ENCODE data around the gene PLXDC2. TPM values are rescaled to one million over a fixed set of nuclear protein-coding genes. Genes with fewer than 3 reads are reported as not detected.

Gene PLXDC2
- total and polyA plus RNA-seq, 2 donors (not counting 1 experiment from before 2014, with no cell fraction given): 4.2 to 5.1 TPM

DNA sequence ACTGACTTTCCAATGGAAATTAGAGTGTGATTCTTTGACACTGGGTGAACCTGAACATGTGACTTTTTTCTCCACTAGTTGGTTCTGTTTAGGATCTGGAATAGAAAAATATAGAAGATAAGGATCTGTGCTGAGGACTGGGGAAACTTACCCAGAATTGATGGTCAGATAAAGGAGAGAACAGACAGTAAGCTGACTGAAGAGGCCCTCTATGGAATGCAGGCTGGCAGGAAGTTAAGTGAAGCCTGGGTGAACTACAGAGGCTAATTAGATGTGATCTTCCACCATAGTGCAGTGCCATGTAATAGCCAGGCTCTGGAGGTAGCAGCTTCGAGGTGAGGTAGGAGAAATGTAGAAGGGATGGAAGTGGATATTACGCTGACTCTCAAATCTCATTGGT is 455.3 kb downstream of the PLXDC2 start:
- TF ChIP-seq EZH2 (IDR thresholded peaks at IDR 0.05; ENCODE audit: low read length, missing control alignments): no peak
- TF ChIP-seq, protein P1, sequence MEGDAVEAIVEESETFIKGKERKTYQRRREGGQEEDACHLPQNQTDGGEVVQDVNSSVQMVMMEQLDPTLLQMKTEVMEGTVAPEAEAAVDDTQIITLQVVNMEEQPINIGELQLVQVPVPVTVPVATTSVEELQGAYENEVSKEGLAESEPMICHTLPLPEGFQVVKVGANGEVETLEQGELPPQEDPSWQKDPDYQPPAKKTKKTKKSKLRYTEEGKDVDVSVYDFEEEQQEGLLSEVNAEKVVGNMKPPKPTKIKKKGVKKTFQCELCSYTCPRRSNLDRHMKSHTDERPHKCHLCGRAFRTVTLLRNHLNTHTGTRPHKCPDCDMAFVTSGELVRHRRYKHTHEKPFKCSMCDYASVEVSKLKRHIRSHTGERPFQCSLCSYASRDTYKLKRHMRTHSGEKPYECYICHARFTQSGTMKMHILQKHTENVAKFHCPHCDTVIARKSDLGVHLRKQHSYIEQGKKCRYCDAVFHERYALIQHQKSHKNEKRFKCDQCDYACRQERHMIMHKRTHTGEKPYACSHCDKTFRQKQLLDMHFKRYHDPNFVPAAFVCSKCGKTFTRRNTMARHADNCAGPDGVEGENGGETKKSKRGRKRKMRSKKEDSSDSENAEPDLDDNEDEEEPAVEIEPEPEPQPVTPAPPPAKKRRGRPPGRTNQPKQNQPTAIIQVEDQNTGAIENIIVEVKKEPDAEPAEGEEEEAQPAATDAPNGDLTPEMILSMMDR (conservative IDR thresholded peaks at IDR 0.05 in 1 of 2, IDR thresholded peaks at IDR 0.05 in 1 of 2; ENCODE audit: low read depth in 1 of 2, low read length in 2 of 2): no peak
- H3K79me2 ChIP-seq (ENCODE audit: control insufficient read depth, insufficient read depth, low read length): no peaks in the 10 kb centered on the region

DNA sequence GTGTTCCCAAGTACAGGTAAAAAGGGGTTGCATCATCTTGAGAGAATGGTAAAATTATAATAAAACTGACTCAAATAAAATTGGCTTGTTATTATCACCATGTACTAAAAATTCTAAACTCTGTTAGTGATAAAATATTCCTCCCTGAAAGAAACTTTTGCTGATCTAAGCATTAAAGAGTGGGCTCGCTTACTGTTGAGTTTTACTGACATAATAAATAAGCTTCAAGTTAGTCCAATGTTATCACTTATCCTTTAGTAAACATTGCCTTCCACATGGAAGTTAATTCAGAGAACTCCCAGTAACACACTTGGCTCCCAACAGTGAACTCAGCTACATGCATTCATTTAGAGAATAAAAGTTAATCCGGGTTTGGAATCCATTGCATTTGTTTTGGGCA is 456.4 kb downstream of the PLXDC2 start:
- no peaks in the 10 kb centered on the region for H4K20me1 ChIP-seq (ENCODE audit: control insufficient read depth, extremely low read depth, insufficient read depth, low read length)
- DNase-seq (ENCODE audit: low read depth in 2 of 2): no peak
- TF ChIP-seq EZH2 (IDR thresholded peaks at IDR 0.05; ENCODE audit: low read length, missing control alignments): no peak
- TF ChIP-seq, protein P1 (conservative IDR thresholded peaks at IDR 0.05 in 1 of 2, IDR thresholded peaks at IDR 0.05 in 1 of 2; ENCODE audit: low read depth in 1 of 2, low read length in 2 of 2): no peak
- no peaks in the 10 kb centered on the region for H3K79me2 ChIP-seq (ENCODE audit: control insufficient read depth, insufficient read depth, low read length)
- no peak overlapping the region for H3K4me3 ChIP-seq (replicated peaks in 1 of 4; ENCODE audit: control extremely low read depth in 1 of 4, insufficient read depth in 1 of 4, low read depth in 3 of 4, low read length in 4 of 4)
- no peak overlapping the region for H2AFZ ChIP-seq (ENCODE audit: low read length)
- no peaks in the 10 kb centered on the region for H3K4me1 ChIP-seq (ENCODE audit: control insufficient read depth, extremely low read depth, insufficient read depth, low read length)
- H3K36me3 ChIP-seq (ENCODE audit: control insufficient read depth, insufficient read depth, low read length): no peaks in the 10 kb centered on the region
- no peaks in the 10 kb centered on the region for H3K9me3 ChIP-seq (ENCODE audit: control insufficient read depth, insufficient read depth, low read depth, low read length)
- H3K4me2 ChIP-seq (ENCODE audit: extremely low read depth, insufficient read depth, low read length): no peak overlapping the region
- H3K9ac ChIP-seq (ENCODE audit: insufficient read depth, low read length): no peak overlapping the region
- no peak overlapping the region for H3K27ac ChIP-seq (ENCODE audit: insufficient read depth, low read length)
- H3K27me3 ChIP-seq (ENCODE audit: control insufficient read depth, insufficient read depth, low read length): no peaks in the 10 kb centered on the region

More for the DNA sequence above, 455.3 kb downstream of the PLXDC2 start:
- H3K9me3 ChIP-seq (ENCODE audit: control insufficient read depth, insufficient read depth, low read depth, low read length): no peaks in the 10 kb centered on the region
- H2AFZ ChIP-seq (ENCODE audit: low read length): no peak overlapping the region
- H3K27me3 ChIP-seq (ENCODE audit: control insufficient read depth, insufficient read depth, low read length): no peaks in the 10 kb centered on the region
- no peaks in the 10 kb centered on the region for H3K4me1 ChIP-seq (ENCODE audit: control insufficient read depth, extremely low read depth, insufficient read depth, low read length)
- no peaks in the 10 kb centered on the region for H4K20me1 ChIP-seq (ENCODE audit: control insufficient read depth, extremely low read depth, insufficient read depth, low read length)
- DNase-seq (ENCODE audit: low read depth in 2 of 2): no peak
- no peak overlapping the region for H3K4me2 ChIP-seq (ENCODE audit: extremely low read depth, insufficient read depth, low read length)
- H3K27ac ChIP-seq (ENCODE audit: insufficient read depth, low read length): no peak overlapping the region
- no peak overlapping the region for H3K4me3 ChIP-seq (replicated peaks in 1 of 4; ENCODE audit: control extremely low read depth in 1 of 4, insufficient read depth in 1 of 4, low read depth in 3 of 4, low read length in 4 of 4)
- H3K36me3 ChIP-seq (ENCODE audit: control insufficient read depth, insufficient read depth, low read length): no peaks in the 10 kb centered on the region
- H3K9ac ChIP-seq (ENCODE audit: insufficient read depth, low read length): no peak overlapping the region

DNA sequence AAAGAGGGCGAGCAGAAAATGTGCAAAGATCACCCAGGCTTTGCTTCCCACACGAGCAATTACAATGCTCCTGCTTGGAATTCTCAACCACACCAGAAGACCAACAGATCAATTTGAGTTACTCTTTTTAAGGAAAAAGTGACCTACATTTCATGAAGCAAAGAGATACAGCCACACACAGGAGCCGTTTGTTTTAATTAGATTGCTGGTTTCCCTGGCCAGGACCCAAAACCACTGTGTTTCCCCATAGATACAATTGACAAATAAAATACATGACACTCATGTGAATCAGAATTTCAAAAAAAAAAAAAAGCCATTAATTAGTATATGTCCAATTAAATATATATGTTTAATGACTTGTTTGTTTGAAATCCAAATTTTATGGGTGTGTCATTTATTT is 458.3 kb downstream of the PLXDC2 start:
- TF ChIP-seq, protein P1 (conservative IDR thresholded peaks at IDR 0.05 in 1 of 2, IDR thresholded peaks at IDR 0.05 in 1 of 2; ENCODE audit: low read depth in 1 of 2, low read length in 2 of 2): no peak
- TF ChIP-seq EZH2 (IDR thresholded peaks at IDR 0.05; ENCODE audit: low read length, missing control alignments): no peak
- H3K9ac ChIP-seq (ENCODE audit: insufficient read depth, low read length): no peak overlapping the region
- H2AFZ ChIP-seq (ENCODE audit: low read length): no peak overlapping the region
- no peak overlapping the region for H3K4me2 ChIP-seq (ENCODE audit: extremely low read depth, insufficient read depth, low read length)
- DNase-seq (ENCODE audit: low read depth in 2 of 2): peak in 1 of 2 donors; percentile 17
- H3K9me3 ChIP-seq (ENCODE audit: control insufficient read depth, insufficient read depth, low read depth, low read length): no peaks in the 10 kb centered on the region
- no peaks in the 10 kb centered on the region for H3K27me3 ChIP-seq (ENCODE audit: control insufficient read depth, insufficient read depth, low read length)
- no peaks in the 10 kb centered on the region for H3K4me1 ChIP-seq (ENCODE audit: control insufficient read depth, extremely low read depth, insufficient read depth, low read length)
- no peaks in the 10 kb centered on the region for H3K79me2 ChIP-seq (ENCODE audit: control insufficient read depth, insufficient read depth, low read length)
- no peaks in the 10 kb centered on the region for H4K20me1 ChIP-seq (ENCODE audit: control insufficient read depth, extremely low read depth, insufficient read depth, low read length)
- H3K4me3 ChIP-seq (replicated peaks in 1 of 4; ENCODE audit: control extremely low read depth in 1 of 4, insufficient read depth in 1 of 4, low read depth in 3 of 4, low read length in 4 of 4): no peak overlapping the region
- no peak overlapping the region for H3K27ac ChIP-seq (ENCODE audit: insufficient read depth, low read length)
- H3K36me3 ChIP-seq (ENCODE audit: control insufficient read depth, insufficient read depth, low read length): no peaks in the 10 kb centered on the region
